ENCODE measurements around the gene RACK1.
"Not testable (repeated sequence)": the region's sequence is repeated elsewhere in the genome, so short reads cannot be mapped to it uniquely, and the experiment has no call there.

The RACK1 gene

DNA sequence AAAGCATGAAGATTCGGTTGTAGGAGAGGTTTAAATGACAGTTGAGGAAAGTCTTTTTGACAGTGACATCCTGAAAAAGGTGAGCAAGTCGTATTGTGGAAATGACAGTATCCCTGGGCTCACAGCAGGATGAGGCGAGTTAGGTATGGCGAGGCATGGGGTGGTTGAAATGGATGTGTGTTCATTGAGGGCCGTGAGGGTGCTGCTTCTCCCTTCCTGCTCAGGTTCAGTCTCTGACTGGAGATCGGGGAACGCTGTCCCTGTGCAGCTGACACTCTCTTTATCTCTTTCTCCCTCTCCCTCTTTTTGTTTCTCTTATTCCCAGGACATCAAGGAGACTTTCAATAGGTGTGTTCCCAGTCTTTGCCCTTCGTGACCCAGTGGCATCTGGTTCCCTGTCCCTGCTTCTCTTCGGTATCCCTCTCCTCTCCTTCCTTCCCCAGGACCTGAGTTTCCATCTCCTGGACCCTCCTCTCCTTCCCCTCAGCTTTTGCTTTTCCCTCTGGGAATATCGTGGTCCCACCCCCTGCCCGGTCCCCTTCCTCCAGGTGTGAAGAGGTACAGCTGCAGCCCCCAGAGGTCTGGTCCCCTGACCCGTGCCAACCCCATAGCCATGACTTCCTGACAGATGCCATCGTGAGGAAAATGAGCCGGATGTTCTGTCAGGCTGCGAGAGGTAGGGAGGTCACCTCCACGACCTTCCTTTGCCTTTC lies 10.5 kb downstream of the RACK1 start:
- no peak for DNase-seq

DNA sequence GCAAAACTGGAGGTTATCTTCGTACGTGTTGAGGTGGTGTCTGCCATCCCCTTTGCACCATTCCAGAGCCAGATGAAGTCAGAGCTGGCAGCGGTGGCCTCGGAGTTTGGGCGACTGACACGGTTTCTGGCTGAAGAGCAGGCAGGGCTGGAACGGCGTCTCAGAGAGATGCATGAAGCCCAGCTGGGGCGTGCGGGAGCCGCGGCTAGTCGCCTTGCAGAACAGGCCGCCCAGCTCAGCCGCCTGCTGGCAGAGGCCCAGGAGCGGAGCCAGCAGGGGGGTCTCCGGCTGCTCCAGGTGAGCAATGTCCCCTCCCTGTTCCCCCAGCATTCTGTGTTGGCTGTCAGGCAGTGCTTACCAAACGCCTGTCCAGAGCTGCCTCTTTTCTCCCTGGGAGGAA lies 11.1 kb downstream of the RACK1 start:
- no peak for DNase-seq

DNA sequence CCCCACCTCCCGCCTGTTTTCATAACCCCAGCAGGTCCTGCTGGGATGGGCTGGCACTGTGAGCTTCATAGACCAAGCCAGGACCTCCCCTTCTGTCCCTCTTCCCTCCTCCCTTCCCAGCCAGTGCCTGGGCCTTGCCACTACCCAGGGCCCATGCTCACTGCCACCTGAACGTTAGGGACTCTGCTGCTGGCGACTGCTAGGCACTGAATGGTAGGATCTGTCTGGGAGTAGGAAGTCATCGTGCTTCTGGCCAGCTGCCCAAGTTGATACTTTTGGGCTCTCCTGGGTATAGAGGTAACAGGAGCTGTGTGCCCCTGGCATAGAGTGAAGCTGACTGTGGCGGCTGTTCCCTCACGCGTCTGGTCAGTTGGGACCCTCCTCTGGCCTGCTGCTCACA lies 12.3 kb downstream of the RACK1 start:
- no peak for DNase-seq

DNA sequence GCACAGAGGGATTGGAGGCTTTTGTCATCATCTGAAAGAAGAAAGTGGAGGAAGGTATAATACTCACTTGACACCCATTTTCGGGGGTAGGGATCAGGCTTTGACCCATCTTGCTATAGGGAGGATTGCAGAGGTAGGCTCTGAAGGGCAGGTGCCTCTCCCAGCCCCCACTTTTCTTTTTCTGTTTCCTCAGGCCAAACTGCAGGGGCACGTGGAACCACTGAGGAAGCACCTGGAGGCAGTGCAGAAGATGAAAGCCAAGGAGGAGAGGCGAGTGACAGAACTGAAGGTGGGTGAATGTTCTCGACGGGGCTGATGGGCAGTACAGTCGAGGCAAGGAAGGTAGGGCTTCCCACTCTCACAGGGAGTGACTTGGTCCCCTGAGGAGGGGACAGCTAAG lies 13.2 kb downstream of the RACK1 start:
- no peak for DNase-seq

DNA sequence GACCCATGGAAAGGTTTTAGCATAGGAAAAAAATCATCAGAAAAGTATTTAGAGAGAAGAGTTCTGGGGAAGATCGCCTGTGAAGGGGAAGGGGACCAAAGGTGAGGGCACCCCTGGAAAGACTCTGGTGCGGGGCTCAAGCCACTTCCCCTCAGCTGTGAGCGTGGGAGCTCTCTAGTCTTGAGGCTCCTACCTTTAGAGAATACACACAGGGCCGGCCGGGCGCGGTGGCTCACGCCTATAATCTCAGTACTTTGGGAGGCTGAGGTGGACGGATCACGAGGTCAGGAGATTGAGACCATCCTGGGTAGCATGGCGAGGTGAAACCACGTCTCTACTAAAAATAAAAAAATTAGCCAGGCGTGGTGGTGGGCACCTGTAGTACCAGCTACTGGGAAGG lies 13.7 kb downstream of the RACK1 start:
- DNase-seq = no peak

DNA sequence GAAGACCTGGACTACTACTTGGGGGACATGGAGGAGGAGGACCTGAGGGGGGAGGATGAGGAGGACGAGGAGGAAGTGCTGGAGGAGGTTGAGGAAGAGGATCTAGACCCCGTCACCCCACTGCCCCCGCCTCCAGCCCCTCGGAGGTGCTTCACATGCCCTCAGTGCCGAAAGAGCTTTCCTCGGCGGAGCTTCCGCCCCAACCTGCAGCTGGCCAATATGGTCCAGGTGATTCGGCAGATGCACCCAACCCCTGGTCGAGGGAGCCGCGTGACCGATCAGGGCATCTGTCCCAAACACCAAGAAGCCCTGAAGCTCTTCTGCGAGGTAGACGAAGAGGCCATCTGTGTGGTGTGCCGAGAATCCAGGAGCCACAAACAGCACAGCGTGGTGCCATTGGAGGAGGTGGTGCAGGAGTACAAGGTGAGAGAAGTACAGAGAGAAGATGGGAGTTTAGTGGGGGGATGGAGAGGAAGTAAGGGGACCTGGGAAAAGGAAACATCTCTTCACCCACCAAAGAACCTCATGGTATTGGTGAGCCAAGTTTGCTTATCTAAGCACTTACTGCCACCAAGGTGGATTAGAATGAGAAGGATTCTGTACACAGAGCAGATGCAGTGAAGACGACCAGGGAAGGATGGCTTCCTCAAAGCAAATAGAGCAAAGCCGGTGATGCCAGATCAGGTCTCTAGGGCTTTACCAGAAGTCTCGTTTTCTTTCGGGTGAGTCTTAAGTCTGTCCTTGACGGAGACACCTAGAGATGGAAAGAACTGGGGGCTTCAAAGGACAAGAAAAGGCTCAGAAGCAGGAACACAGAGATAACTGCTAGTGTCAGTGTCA lies 19.1 kb downstream of the RACK1 start:
- DNase-seq = no peak

DNA sequence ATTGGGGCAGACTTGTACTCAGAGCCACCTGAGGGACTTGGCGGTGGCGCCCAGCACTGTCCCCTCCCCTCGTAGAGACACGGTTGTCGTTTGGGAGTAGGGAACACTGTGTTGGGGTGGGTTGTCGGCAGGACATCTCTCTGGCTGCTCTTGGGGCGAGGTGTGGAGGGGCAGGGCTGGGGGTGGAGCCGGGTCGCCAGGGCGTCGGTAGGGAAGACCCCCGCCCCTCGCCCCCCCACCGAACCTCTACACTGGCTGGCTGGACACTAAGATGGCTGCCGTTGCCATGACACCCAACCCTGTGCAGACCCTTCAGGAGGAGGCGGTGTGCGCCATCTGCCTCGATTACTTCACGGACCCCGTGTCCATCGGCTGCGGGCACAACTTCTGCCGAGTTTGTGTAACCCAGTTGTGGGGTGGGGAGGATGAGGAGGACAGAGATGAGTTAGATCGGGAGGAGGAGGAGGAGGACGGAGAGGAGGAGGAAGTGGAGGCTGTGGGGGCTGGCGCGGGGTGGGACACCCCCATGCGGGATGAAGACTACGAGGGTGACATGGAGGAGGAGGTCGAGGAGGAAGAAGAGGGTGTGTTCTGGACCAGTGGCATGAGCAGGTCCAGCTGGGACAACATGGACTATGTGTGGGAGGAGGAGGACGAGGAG lies 19.8 kb downstream of the RACK1 start:
- peak; percentile 83 for DNase-seq

DNA sequence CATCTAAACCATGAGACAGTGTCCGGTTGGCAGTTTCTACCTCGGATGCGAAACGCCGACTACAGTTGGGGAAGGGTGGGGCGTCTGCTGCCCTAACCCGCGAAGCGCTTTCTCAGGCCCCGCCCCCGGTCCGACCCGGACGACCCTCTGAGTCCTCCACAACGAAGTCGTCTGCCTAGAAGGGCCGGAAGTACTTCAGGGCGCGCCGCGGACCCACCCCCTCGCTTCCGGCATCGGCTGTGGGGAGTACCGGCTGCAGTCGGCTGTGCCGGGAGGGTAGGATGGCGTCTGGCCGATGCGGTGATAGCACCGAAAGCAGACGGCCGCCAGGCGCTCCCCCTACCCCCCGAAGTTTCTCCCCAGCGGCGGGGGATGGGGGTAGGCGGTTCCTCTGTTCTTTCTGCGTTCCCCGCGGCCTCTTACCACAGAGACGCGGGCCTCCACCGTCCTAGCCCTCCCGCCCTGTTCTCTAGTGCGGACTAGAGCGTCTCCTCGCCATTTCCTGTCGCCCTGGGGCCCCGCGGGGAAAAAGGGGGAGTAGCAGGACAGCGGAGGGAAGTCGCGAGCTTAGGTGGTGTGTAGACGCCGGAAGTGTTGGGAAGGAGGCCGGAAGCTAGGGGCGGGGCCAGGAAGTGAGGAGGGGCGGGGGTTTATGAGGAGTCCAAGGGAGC lies 20.5 kb downstream of the RACK1 start, which contains the start of gene TRIM41:
Gene TRIM41, plus strand, starts transcription at position 224 of the 671 bp plus-strand sequence. CDS start 719 bp downstream, outside the sequence.
- peak; percentile 99 for DNase-seq

DNA sequence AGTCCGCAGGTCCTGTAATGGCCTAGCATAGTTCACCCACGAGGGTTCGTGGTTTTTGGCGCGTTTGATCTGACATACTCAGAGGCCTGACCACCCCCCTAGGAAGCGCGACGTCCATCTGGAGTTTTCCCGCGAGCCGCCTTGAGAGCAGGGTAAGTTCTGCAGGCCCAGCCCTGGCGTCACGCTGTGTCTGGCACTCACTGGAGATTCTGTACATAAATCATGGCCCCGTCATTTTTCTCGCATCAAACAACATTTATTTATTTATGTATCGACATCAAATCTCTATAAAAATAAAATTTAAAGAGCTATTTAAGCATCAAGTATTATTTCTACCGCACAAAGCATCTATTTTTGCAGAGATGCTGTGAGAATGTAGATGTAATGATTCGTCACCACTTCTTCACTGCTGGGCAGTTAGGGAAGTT lies 21.1 kb downstream of the RACK1 start:
- no peak for DNase-seq

DNA sequence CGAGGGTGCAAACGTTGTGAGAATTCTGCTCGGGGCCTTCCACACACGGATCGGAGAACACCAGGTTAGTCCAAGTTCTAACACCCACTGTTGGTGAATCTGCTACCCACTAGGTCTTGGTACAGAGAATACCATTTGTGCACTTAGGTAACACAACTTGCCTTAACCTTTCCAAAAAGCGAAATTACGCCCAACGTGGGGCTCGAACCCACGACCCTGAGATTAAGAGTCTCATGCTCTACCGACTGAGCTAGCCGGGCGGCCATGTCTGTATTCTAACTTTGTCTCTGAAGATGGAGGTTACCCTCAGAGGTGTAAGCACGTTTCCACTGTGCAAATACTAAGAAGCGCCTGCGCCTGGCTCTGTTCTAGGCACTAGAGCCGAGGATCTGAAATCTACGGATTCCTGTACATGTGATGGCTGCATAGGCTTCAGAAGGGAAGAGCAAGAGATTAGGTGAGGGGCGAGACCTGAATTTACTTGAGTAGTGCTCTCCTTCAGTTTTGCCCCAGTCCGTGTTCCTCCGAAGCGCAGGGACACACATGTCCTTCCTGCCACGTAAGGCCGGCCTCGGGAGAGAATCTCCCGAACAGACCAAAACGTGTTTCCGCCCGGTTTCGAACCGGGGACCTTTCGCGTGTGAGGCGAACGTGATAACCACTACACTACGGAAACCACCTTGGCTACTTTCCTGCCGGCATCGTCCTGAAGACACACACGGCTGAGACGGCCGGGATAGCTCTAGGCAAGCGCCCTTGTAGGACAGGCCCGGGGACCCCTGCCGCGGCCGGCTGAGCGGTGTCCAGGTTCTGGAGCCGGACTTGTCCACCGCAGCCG lies 21.7 kb downstream of the RACK1 start:
- peak; percentile 97 for DNase-seq

DNA sequence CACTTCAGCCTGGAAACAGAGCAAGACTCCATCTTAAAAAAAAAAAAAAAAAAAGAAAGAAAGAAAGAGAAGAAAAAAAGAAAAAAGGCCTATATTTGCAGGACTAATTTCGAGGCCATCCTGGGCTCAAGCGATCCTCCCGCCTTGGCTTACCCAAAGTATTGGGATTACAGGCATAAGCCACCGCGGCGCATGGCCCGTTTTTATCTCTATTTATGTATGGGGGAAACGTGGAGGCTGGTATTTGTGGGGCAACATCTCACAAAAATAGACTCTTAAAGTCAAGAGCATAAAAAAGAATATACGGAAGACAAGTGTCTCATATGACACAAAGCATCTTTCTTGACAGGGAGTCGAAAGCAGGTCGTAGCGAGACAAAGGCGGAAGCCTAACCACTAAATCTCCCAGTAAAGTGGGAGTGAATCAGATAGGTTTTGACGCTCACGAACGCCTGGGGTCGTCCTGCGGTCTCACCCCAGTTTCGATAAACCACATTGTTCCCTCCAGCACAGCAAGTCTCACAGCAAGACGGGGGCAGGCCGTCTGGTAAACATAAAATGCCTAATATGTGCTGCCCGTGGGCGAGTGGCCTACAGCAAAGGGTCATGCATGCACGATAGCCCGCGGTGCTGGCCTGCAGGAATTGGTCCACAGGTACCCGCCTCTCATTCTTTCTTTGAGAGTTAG lies 22.5 kb downstream of the RACK1 start:
- DNase-seq = no peak

DNA sequence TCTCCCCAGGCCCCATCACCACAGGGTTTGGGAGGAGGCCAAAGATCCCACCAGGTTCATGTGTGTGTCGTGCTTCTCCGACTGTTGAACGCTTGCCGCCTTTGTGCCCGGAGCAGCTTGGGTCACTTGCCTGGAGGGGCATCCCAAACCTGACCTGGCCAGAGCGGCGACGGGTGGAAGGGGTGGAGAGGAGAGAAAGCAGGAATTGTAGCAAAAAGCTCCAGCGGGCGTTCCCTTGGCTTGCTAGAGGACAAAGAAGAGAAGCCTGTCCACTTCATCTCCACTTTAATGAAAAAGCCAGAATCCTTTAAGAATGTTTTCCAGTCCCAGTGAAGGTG lies 23.6 kb downstream of the RACK1 start:
- DNase-seq = no peak

DNA sequence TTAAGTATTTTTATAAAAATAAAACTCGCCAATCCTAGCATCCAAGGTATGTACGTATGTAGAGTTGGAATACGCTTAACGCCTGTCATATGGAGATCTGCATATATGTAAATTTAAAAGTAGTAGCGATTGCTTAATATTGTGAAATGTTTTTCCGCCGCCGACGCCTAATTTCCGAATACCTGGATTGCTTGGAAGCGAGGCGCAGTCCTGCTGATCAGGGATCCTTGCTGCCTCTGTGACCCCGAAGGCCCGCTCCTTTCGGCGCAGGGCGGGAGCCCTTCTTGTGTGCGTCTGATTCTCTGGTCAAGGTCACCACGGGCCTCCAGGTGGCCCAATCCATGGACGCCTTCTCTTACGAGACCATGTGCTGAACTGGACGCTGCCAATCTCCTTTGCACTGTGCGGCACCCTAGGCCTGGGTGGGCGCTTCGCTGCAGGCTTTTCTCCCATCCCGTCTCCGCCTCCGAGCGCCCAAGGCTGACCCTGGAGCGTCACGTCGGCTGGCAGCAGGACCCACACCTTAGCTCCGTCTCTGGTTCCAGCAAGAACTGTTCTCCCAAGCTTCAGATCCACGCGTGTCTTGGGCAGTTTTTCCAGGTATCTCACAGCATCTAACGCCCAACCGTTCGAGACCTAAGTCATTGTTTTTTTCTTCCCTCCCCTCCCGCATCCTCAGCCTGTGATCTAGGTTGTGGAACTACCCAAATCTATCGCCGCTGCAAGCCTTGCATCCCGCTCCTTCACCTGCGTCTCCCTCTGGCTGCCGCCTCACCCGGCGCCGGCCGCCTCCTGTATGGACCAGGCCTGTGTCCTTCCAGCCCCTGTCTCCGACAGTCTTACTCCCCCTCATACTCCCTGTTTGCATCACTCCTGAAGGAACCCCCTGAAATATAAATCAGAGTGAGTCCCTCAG lies 24.2 kb downstream of the RACK1 start:
- no peak for DNase-seq

DNA sequence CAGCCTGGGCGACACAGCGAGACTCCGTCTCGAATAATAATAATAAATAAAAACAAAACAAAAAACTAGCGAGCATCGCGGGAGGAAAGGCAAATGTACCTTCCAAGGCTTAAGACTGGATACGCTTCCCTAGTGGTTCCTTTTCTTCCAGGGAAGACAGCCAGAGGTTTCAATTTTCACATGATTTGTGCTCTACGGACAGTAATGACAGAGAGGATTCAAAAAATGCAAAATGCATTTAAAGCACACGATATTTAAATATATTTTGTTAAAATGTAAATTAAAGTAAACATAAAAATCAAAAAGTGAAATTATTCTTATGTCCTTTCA lies 24.9 kb downstream of the RACK1 start:
- no peak for DNase-seq

DNA sequence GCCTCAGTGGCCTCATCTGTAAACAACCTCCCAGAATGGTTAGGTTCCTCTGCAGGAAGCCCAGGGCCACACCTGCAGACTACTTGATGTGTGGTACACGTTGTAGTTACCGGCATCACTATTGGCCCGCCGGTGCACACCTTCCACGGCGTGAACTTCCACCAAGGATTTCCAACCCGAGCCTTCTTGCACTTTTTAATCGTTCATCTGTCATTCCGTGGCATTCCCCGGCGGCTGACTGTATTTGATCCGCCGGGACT lies 26.0 kb downstream of the RACK1 start:
- no peak for DNase-seq

DNA sequence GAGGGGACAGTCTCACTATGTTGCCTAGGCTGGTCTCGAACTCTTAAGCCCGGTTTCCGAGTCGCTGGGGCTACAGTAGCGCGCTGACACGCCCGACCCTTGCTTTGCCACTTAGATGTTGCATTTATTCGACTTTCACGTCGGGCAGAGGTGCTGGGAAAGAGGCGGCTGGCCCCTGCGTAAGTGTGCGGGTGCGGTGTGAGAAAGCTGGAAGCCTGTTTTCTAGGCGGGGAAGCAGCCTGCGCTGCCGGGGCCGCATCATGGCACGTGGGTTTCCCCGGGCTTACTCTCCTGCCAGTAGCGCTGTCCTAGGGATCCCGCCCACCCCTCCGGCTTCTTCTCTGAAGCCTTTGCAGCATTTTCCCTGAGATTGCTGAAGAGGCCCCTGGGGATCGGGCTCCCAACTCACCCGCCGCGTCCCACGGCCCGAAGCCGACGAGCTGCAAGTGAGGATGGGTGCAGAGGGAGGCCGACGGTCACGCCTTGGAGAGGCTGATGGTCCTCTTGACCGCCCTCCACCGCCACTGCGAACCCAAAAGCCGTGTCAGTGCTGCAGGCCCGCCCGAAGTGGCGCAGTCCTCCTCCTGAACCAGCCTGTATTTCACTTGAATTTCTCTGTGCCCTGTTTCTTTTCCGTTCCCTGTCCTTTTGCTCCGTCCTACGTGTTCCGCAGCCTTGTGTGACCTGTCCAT lies 26.4 kb downstream of the RACK1 start:
- peak; percentile 65 for DNase-seq

DNA sequence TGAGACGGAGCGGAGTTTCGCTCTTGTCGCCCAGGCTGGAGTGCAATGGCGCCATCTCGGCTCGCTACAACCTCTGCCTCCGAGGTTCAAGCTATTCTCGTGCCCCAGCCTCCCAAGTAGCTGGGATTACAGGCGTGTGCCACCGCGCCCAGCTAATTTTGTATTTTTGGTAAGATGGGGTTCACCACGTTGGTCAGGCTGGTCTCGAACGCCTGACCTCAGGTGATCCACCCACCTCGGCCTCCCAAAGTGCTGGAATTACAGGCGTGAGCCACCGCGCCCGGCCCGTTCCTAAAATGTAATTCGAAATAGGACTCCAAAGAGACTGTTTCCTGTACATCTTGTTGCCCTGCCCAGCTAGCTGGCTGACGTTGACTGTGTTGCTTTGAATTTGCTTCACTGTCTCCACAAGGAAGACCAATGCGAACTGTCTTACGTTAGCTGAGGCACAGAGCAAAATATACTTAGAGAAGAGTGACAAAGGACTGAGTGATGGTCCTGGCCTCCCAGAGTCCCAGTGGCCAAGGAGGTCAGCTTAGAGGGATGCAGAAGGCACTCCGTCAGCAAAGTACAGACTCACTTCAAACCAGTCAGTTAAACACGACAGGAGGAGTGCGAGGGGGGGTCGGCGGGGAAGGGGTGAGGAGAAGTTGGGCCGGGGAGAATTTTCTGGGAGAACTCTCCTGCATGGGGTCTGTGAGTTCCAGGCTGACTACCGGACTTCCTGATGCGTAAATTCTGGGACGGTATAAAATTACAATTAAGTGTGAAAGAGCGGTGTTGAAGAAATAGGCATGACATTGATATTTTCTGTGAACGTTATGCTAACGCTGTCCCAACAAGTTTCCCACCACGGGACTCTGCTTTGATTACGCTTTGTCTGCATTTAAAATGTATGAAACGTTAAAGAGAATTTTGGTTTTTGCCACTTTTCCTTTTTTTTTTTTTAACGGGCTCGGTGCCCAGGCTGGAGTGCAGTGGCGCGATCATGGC lies 27.4 kb downstream of the RACK1 start:
- DNase-seq = no peak

DNA sequence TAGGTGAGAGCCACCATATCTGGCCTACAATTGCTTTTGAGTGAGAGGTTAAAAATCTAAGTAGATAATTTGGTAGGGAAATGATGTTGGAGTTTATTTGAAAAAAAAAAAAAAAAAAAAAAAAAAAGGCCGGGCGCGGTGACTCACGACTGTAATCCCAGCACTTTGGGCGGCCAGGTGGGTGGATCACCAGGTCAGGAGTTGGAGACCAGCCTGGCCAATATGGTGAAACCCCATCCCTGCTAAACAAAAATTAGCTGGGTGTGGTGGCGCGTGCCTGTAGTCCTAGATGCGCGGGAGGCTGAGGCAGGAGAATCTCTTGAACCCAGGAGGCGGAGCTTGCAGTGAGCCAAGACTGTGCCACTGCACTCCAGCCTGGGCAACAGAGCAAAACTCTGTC lies 29.5 kb downstream of the RACK1 start:
- DNase-seq = not testable (repeated sequence)

DNA sequence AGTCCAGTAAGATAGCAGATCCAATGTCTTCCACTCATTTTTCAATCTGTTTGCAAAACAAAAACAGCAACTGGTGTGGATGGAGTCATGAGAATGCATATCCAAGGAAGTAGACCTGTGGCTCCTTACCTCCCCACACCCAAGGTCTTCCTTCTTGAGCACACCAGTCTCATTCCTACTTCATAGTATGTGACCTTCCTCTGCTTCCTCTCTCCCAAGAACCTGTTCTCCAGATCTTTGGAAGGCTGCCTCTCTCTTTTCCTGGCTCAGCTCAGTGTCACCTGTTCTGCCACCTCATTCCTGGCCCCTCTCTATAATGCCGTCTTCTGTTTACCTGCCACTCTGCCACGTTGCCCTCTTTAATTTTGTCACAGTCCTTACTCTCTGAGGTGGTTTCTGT lies 30.8 kb downstream of the RACK1 start:
- no peak for DNase-seq

Data from femur (tissue), 1 donor.